ENCODE data around the gene HABP4.

The HABP4 gene

GRCh38 chr9:96449845-96450612 is at the start of gene HABP4:
HABP4 (plus strand) TSS chr9:96450169; CDS start chr9:96450280, 111 bp downstream.
- DNase-seq (ENCODE audit: low read depth): peak; percentile 92

- DNase-seq (ENCODE audit: low read depth): no peak
Observed at GRCh38 chr9:96408409-96409280, 41.3 kb upstream of the HABP4 start.

- no peak for DNase-seq (ENCODE audit: low read depth)
Observed at GRCh38 chr9:96411129-96411838, 38.7 kb upstream of the HABP4 start.

GRCh38 chr9:96412174-96412913 is 37.6 kb upstream of the HABP4 start:
- no peak for DNase-seq (ENCODE audit: low read depth)

- DNase-seq (ENCODE audit: low read depth): no peak
Observed at GRCh38 chr9:96413302-96414221, 36.4 kb upstream of the HABP4 start.

- DNase-seq (ENCODE audit: low read depth): peak; percentile 89
Observed at GRCh38 chr9:96417051-96417586, 32.9 kb upstream of the HABP4 start.

GRCh38 chr9:96417661-96418082 is 32.3 kb upstream of the HABP4 start:
- DNase-seq (ENCODE audit: low read depth): no peak

GRCh38 chr9:96418083-96418919 is 31.7 kb upstream of the HABP4 start, which contains the start of gene ZNF367:
ZNF367 (minus strand) TSS chr9:96418370; CDS start chr9:96418032, 338 bp downstream.
- peak; percentile 87 for DNase-seq (ENCODE audit: low read depth)

GRCh38 chr9:96418920-96419690 is 30.9 kb upstream of the HABP4 start:
- peak; percentile 19 for DNase-seq (ENCODE audit: low read depth)

- DNase-seq (ENCODE audit: low read depth): no peak
Observed at GRCh38 chr9:96419691-96419969, 30.3 kb upstream of the HABP4 start.

GRCh38 chr9:96420468-96421219 is 29.3 kb upstream of the HABP4 start:
- no peak for DNase-seq (ENCODE audit: low read depth)

- no peak for DNase-seq (ENCODE audit: low read depth)
Observed at GRCh38 chr9:96423322-96423984, 26.5 kb upstream of the HABP4 start.

GRCh38 chr9:96423985-96424336 is 26.0 kb upstream of the HABP4 start:
- DNase-seq (ENCODE audit: low read depth): no peak

- DNase-seq (ENCODE audit: low read depth): no peak
Observed at GRCh38 chr9:96425500-96426169, 24.3 kb upstream of the HABP4 start.

GRCh38 chr9:96429732-96430131 is 20.2 kb upstream of the HABP4 start:
- DNase-seq (ENCODE audit: low read depth): no peak

- no peak for DNase-seq (ENCODE audit: low read depth)
Observed at GRCh38 chr9:96430377-96430776, 19.6 kb upstream of the HABP4 start.

- no peak for DNase-seq (ENCODE audit: low read depth)
Observed at GRCh38 chr9:96435345-96435744, 14.6 kb upstream of the HABP4 start.
